GM23338 (cell line): ENCODE data around the gene TRAPPC10. TPM values are rescaled to one million over a fixed set of nuclear protein-coding genes. Genes with fewer than 3 reads are reported as not detected.

Source experiments
- ATAC-seq: fragments of 200-7000 bp; cut with Tn5 transposase; 3 replicates; pipeline ENCODE4 v1.9.1; 2020
- DNase-seq: peaks from one replicate; pipeline ENCODE4 v3.0.0-alpha.2; 2015; ENCODE audit warnings: low spot score
- H2AFZ ChIP-seq: fragments of 200-600 bp; sonication (generic); 2 replicates; pipeline ENCODE4 v1.8.0; 2016; ENCODE audit warnings: antibody characterized with exemption, mild to moderate bottlenecking, moderate library complexity
- H3F3A ChIP-seq: fragments of 200-600 bp; sonication (generic); replicated peaks from 2 replicates; pipeline ENCODE4 v1.8.0; 2017; ENCODE audit warnings: antibody characterized with exemption, mixed run types, low read depth
- H3K27ac ChIP-seq: fragments of 200-600 bp; sonication (generic); 2 replicates; pipeline ENCODE4 v1.6.1; 2016; ENCODE audit warnings: low read depth
- H3K27me3 ChIP-seq: fragments of 200-600 bp; sonication (generic); 2 replicates; pipeline ENCODE4 v1.8.0; 2016; ENCODE audit warnings: mild to moderate bottlenecking, mixed run types, moderate library complexity; ENCODE audit not compliant: insufficient read depth
- H3K36me3 ChIP-seq: fragments of 200-600 bp; sonication (generic); 2 replicates; pipeline ENCODE4 v1.8.0; 2016; ENCODE audit warnings: mild to moderate bottlenecking; ENCODE audit not compliant: insufficient read depth
- H3K4me1 ChIP-seq: fragments of 200-600 bp; sonication (generic); 2 replicates; pipeline ENCODE4 v1.8.0; 2016; ENCODE audit warnings: mild to moderate bottlenecking, moderate library complexity; ENCODE audit not compliant: insufficient read depth
- H3K4me2 ChIP-seq: fragments of 200-600 bp; sonication (generic); 2 replicates; pipeline ENCODE4 v1.7.1; 2017; ENCODE audit warnings: mixed run types
- H3K4me3 ChIP-seq: fragments of 200-600 bp; sonication (generic); 2 replicates; pipeline ENCODE4 v1.6.1; 2016; ENCODE audit warnings: mixed run types
- H3K79me2 ChIP-seq: fragments of 200-600 bp; sonication (generic); replicated peaks from 2 replicates; pipeline ENCODE4 v1.8.0; 2017; ENCODE audit warnings: mild to moderate bottlenecking; ENCODE audit not compliant: insufficient read depth
- H3K9me2 ChIP-seq: fragments of 200-600 bp; sonication (generic); 2 replicates; pipeline ENCODE4 v1.8.0; 2017; ENCODE audit not compliant: insufficient read depth
- H4K20me1 ChIP-seq: fragments of 200-600 bp; sonication (generic); replicated peaks from 2 replicates; pipeline ENCODE4 v1.8.0; 2017; ENCODE audit warnings: mild to moderate bottlenecking; ENCODE audit not compliant: insufficient read depth
- H3K27ac Mint-ChIP-seq: 2 replicates; pipeline ENCODE4 v1.8.0; 2020; ENCODE audit warnings: inconsistent platforms, mild to moderate bottlenecking, moderate library complexity, mixed read lengths
- H3K27me3 Mint-ChIP-seq: 3 replicates; pipeline ENCODE4 v1.8.0; 2022; ENCODE audit warnings: low read depth, mild to moderate bottlenecking, moderate library complexity, mixed read lengths, inconsistent platforms; ENCODE audit not compliant: insufficient read depth, poor library complexity
- H3K36me3 Mint-ChIP-seq: 3 replicates; pipeline ENCODE4 v1.8.0; 2021; ENCODE audit warnings: low read depth, mild to moderate bottlenecking, inconsistent platforms, moderate library complexity, mixed read lengths
- H3K4me1 Mint-ChIP-seq: 3 replicates; pipeline ENCODE4 v1.8.0; 2020; ENCODE audit warnings: mild to moderate bottlenecking, inconsistent platforms, mixed read lengths
- H3K4me3 Mint-ChIP-seq: 3 replicates; pipeline ENCODE4 v1.8.0; 2021; ENCODE audit warnings: moderate library complexity, mild to moderate bottlenecking, inconsistent platforms, mixed read lengths
- H3K9me3 Mint-ChIP-seq: 3 replicates; pipeline ENCODE4 v1.8.0; 2020; ENCODE audit warnings: moderate library complexity, mild to moderate bottlenecking, inconsistent platforms, mixed read lengths
- CREB1 ChIP-seq: fragments of 250-450 bp; sonication (Bioruptor Pico); IDR thresholded peaks from 2 replicates; pipeline ENCODE4 v1.5.0; 2020; ENCODE audit warnings: low read depth, mild to moderate bottlenecking, moderate library complexity
- ETS1 ChIP-seq: IDR thresholded peaks from 2 replicates; pipeline ENCODE4 v1.6.1; 2016; ENCODE audit warnings: antibody characterized with exemption
- EZH2 ChIP-seq: fragments of 200-600 bp; sonication (generic); IDR thresholded peaks from one replicate; pipeline ENCODE4 v1.8.0; 2017; ENCODE audit warnings: antibody characterized with exemption, mild to moderate bottlenecking, low read depth; ENCODE audit not compliant: unreplicated experiment
- JUNB ChIP-seq: IDR thresholded peaks from one replicate; pipeline ENCODE4 v1.6.1; 2016; ENCODE audit warnings: antibody characterized with exemption; ENCODE audit not compliant: unreplicated experiment
- POLR2AphosphoS5 ChIP-seq: IDR thresholded peaks from 2 replicates; pipeline ENCODE4 v1.6.1; 2016; ENCODE audit warnings: antibody characterized with exemption, low read depth
- STAT1 ChIP-seq: IDR thresholded peaks from one replicate; pipeline ENCODE4 v1.6.1; 2016; ENCODE audit warnings: antibody characterized with exemption; ENCODE audit not compliant: unreplicated experiment
- ZNF114 ChIP-seq: fragments of 250-450 bp; sonication (Bioruptor Pico); IDR thresholded peaks from 2 replicates; pipeline ENCODE4 v1.5.0; 2020; ENCODE audit warnings: mild to moderate bottlenecking, moderate library complexity
- polyA plus RNA-seq: library from polyadenylated mRNA; unstranded; fragments of >200 nt; fragmentation: Nextera tagmentation; extraction: Ambion mirVana; gene quantifications from 2 replicates; pipeline ENCODE4 v1.2.1, GENCODE V29; 2016
- total RNA-seq: library from RNA; depleted of rRNA; stranded (reverse); fragments of >200 nt; shearing (Covaris generic); gene quantifications from 2 replicates; pipeline ENCODE4 v1.2.3, GENCODE V29; 2014
- TF ChIP-seq, protein P1 (sequence below): fragments of 250-450 bp; sonication (Bioruptor Pico); IDR thresholded peaks from 2 replicates; pipeline ENCODE4 v1.5.0; 2020; ENCODE audit warnings: mild to moderate bottlenecking, moderate library complexity
- TF ChIP-seq, protein P2 (sequence below): IDR thresholded peaks from one replicate; pipeline ENCODE4 v1.6.1; 2018; ENCODE audit warnings: antibody characterized with exemption; ENCODE audit not compliant: unreplicated experiment
- TF ChIP-seq, protein P3 (sequence below), 2 experiments: fragments of 200-600 bp in 1 of 2; sonication (generic) in 1 of 2; conservative IDR thresholded peaks; 2 replicates each; pipeline versions ENCODE4 v1.5.1 to v1.6.1; 2016 to 2017; ENCODE audit warnings: antibody characterized with exemption in 2 of 2, low read depth in 2 of 2, mild to moderate bottlenecking in 2 of 2, moderate library complexity in 1 of 2

Gene TRAPPC10
- total and polyA plus RNA-seq, 2 experiments from 2014 or later, result 14.0 to 27.1 TPM

- TF ChIP-seq, protein P1, sequence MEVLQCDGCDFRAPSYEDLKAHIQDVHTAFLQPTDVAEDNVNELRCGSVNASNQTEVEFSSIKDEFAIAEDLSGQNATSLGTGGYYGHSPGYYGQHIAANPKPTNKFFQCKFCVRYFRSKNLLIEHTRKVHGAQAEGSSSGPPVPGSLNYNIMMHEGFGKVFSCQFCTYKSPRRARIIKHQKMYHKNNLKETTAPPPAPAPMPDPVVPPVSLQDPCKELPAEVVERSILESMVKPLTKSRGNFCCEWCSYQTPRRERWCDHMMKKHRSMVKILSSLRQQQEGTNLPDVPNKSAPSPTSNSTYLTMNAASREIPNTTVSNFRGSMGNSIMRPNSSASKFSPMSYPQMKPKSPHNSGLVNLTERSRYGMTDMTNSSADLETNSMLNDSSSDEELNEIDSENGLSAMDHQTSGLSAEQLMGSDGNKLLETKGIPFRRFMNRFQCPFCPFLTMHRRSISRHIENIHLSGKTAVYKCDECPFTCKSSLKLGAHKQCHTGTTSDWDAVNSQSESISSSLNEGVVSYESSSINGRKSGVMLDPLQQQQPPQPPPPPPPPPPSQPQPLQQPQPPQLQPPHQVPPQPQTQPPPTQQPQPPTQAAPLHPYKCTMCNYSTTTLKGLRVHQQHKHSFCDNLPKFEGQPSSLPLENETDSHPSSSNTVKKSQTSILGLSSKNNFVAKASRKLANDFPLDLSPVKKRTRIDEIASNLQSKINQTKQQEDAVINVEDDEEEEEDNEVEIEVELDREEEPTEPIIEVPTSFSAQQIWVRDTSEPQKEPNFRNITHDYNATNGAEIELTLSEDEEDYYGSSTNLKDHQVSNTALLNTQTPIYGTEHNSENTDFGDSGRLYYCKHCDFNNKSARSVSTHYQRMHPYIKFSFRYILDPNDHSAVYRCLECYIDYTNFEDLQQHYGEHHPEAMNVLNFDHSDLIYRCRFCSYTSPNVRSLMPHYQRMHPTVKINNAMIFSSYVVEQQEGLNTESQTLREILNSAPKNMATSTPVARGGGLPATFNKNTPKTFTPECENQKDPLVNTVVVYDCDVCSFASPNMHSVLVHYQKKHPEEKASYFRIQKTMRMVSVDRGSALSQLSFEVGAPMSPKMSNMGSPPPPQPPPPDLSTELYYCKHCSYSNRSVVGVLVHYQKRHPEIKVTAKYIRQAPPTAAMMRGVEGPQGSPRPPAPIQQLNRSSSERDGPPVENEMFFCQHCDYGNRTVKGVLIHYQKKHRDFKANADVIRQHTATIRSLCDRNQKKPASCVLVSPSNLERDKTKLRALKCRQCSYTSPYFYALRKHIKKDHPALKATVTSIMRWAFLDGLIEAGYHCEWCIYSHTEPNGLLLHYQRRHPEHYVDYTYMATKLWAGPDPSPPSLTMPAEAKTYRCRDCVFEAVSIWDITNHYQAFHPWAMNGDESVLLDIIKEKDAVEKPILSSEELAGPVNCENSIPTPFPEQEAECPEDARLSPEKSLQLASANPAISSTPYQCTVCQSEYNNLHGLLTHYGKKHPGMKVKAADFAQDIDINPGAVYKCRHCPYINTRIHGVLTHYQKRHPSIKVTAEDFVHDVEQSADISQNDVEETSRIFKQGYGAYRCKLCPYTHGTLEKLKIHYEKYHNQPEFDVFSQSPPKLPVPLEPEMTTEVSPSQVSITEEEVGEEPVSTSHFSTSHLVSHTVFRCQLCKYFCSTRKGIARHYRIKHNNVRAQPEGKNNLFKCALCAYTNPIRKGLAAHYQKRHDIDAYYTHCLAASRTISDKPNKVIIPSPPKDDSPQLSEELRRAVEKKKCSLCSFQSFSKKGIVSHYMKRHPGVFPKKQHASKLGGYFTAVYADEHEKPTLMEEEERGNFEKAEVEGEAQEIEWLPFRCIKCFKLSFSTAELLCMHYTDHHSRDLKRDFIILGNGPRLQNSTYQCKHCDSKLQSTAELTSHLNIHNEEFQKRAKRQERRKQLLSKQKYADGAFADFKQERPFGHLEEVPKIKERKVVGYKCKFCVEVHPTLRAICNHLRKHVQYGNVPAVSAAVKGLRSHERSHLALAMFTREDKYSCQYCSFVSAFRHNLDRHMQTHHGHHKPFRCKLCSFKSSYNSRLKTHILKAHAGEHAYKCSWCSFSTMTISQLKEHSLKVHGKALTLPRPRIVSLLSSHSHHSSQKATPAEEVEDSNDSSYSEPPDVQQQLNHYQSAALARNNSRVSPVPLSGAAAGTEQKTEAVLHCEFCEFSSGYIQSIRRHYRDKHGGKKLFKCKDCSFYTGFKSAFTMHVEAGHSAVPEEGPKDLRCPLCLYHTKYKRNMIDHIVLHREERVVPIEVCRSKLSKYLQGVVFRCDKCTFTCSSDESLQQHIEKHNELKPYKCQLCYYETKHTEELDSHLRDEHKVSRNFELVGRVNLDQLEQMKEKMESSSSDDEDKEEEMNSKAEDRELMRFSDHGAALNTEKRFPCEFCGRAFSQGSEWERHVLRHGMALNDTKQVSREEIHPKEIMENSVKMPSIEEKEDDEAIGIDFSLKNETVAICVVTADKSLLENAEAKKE, result no peak
- TF ChIP-seq ETS1, result no peak
- no peak for TF ChIP-seq EZH2
These were observed 25.3 kb upstream of the TRAPPC10 start (continued) for GRCh38 chr21:43986544-43987451.

DNA sequence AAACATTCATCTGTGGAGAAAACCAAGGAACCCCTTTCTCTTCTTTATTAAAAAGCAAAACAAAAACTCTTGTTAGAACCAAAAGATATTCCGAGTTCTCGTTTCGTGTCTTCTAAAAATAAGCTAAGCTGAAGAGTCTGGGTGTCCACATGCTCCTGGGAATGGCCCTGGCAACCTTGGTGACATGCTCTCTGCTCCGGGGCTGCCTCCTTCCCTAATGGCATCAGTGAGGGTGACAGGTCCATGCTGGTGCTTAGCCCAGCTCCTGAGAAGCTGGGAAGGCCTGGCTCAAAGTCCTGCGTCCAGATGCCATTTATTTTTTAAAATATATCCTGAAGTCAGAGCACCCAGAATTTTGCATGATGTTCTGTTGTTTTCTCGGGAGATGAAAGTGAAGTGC is 24.6 kb upstream of the TRAPPC10 start:
- Histone ChIP-seq H4K20me1 (no peaks in the 10 kb centered on the region), H3K27me3 (no peaks in the 10 kb centered on the region), H3K4me3 (no peak overlapping the region), H3F3A (peaks cover 10% of the 10 kb centered on the region; the same call in 1 of the 2 replicates), H3K9me2 (no peaks in the 10 kb centered on the region), H3K79me2 (no peaks in the 10 kb centered on the region), H2AFZ (no peak overlapping the region), H3K36me3 (no peaks in the 10 kb centered on the region), H3K4me2 (no peak overlapping the region), H3K4me1 (no peaks in the 10 kb centered on the region; the same call in 1 of the 2 replicates), H3K27ac (no peak overlapping the region)
- Mint-ChIP-seq H3K36me3 (no peaks in the 10 kb centered on the region), H3K4me1 (peaks cover 24% of the 10 kb centered on the region), H3K27ac (no peak overlapping the region), H3K4me3 (no peak overlapping the region), H3K27me3 (peaks cover 12% of the 10 kb centered on the region), H3K9me3 (no peaks in the 10 kb centered on the region)
- DNase-seq (no peak), ATAC-seq (no peak)
- TF ChIP-seq, protein P2, sequence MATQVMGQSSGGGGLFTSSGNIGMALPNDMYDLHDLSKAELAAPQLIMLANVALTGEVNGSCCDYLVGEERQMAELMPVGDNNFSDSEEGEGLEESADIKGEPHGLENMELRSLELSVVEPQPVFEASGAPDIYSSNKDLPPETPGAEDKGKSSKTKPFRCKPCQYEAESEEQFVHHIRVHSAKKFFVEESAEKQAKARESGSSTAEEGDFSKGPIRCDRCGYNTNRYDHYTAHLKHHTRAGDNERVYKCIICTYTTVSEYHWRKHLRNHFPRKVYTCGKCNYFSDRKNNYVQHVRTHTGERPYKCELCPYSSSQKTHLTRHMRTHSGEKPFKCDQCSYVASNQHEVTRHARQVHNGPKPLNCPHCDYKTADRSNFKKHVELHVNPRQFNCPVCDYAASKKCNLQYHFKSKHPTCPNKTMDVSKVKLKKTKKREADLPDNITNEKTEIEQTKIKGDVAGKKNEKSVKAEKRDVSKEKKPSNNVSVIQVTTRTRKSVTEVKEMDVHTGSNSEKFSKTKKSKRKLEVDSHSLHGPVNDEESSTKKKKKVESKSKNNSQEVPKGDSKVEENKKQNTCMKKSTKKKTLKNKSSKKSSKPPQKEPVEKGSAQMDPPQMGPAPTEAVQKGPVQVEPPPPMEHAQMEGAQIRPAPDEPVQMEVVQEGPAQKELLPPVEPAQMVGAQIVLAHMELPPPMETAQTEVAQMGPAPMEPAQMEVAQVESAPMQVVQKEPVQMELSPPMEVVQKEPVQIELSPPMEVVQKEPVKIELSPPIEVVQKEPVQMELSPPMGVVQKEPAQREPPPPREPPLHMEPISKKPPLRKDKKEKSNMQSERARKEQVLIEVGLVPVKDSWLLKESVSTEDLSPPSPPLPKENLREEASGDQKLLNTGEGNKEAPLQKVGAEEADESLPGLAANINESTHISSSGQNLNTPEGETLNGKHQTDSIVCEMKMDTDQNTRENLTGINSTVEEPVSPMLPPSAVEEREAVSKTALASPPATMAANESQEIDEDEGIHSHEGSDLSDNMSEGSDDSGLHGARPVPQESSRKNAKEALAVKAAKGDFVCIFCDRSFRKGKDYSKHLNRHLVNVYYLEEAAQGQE, result no peak
- TF ChIP-seq, protein P3, sequence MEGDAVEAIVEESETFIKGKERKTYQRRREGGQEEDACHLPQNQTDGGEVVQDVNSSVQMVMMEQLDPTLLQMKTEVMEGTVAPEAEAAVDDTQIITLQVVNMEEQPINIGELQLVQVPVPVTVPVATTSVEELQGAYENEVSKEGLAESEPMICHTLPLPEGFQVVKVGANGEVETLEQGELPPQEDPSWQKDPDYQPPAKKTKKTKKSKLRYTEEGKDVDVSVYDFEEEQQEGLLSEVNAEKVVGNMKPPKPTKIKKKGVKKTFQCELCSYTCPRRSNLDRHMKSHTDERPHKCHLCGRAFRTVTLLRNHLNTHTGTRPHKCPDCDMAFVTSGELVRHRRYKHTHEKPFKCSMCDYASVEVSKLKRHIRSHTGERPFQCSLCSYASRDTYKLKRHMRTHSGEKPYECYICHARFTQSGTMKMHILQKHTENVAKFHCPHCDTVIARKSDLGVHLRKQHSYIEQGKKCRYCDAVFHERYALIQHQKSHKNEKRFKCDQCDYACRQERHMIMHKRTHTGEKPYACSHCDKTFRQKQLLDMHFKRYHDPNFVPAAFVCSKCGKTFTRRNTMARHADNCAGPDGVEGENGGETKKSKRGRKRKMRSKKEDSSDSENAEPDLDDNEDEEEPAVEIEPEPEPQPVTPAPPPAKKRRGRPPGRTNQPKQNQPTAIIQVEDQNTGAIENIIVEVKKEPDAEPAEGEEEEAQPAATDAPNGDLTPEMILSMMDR (conservative IDR thresholded peaks at IDR 0.05; ENCODE audit: low read depth in 2 of 2), result no peak
- TF ChIP-seq POLR2AphosphoS5, result no peak
- TF ChIP-seq JUNB, result no peak
- no peak for TF ChIP-seq STAT1
- no peak for TF ChIP-seq ETS1
- no peak for TF ChIP-seq ZNF114
- no peak for TF ChIP-seq CREB1
